Transverse colon (tissue), 4 donors: ENCODE results near the gene DNAH7.

Source experiments
- CTCF ChIP-seq, 5 experiments: fragments of 200-600 bp in 3 of 5; fragments of 450-650 bp in 2 of 5; sonication (generic) in 3 of 5; IDR thresholded peaks; 1 replicate in 2 of 5; 2 replicates in 3 of 5; pipeline ENCODE4 v1.5.1; 2016 to 2017; ENCODE audit warnings: antibody characterized with exemption in 5 of 5, inconsistent platforms in 3 of 5, mild to moderate bottlenecking in 2 of 5, moderate library complexity in 1 of 5
- POLR2A ChIP-seq: fragments of 450-650 bp; IDR thresholded peaks from one replicate; pipeline ENCODE4 v1.6.1; 2016; ENCODE audit warnings: antibody characterized with exemption, mild to moderate bottlenecking, moderate library complexity
- POLR2AphosphoS5 ChIP-seq, 3 donors: sonication (generic); formaldehyde crosslinking; IDR thresholded peaks; one replicate each; pipeline ENCODE4 v1.6.1; 2016; ENCODE audit warnings: antibody characterized with exemption in 3 of 3

GRCh38 chr2:196099916-196100315, 31.3 kb upstream of the DNAH7 start:
- TF ChIP-seq POLR2AphosphoS5 (IDR thresholded peaks at IDR 0.05) = no peak
- TF ChIP-seq POLR2A = no peak
- no peak for TF ChIP-seq CTCF (IDR thresholded peaks at IDR 0.05)
